Raji (cell line): ENCODE results near the gene VSX1.

ENCODE experiments used
- POLR2A ChIP-seq: IDR thresholded peaks from 2 replicates; pipeline ENCODE4 v1.6.1; 2011; ENCODE audit warnings: low read depth, low read length, control low read depth; ENCODE audit not compliant: insufficient read depth

Gene VSX1

GRCh38 chr20:25054096-25054820 lies 27.7 kb downstream of the VSX1 start:
- no peak for TF ChIP-seq POLR2A

DNA sequence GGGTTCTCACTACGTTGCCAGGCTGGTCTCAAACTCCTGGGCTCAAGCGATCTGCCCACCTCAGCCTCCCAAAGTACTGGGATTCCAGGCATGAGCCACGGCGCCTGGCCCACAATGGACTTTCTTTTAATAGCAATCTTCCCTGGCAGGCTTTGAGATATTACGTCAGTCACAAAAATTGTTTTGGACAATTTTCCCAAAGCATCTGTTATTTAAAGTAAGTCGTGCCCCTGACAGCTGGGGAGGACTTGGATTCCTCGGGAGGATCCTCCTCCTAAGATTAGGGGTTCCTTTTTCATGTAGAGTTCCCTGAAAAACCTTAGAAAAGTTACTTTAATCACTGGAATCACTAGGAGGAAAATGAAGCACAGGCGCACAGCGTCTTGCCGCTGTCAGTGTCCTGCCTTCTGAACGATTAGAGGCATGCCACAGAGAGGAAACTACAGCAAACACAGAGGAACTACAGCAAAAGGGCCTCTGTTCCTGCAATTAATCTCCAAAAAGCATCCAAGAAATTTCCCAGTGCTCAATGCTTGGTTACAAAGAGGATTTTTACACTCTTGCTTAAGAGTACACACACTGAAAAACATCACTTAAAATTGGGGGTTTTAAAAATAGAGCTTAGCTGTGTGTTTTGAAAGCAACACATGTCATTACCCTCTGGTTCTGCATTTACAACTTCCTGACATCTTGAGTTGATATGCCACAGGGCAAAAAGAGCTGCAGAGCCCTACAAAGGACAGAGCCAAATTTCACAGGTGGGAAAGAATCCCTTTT lies 28.5 kb downstream of the VSX1 start:
- TF ChIP-seq POLR2A: no peak

DNA sequence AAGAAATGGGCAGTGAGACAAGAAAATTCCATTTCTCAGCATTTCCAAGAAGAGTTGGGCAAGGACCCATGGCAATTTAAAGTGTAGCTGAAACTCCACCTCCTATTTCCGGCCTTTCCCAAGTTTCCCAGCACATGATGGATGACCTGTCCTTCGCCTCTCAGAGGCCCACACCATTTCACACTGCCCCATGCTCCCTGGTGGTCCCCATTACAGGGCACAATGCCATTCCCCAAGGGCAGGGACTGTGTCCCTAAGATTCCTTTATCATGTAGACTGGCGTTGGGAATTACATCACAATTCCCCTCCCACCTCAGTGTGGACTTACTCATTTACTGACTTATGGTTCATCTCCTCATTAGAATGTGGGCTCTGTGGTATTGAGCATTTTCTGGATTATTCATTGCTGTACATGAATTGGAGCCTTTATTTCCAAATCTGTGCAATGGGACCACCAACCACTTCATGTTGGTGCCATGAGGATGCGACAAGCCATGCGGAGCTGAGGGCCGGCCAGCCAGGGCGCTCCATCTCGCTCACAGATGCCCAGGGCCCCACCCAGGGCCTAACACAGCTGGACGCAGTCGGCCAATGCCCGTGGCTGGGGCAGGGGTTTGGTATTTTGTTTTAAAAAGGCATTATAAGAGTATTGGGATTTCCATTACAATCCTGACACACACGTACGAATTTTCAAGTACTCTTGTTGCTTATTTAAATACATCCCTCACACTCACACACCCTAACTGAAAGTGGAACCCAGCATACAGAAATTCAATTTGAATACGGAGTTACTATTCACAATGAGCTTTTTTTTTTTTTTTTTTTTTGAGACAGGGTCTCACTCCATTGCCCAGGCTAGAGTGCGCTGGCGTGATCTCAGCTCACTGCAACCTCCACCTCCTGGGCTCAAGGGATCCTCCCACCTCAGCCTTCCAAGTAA lies 29.4 kb downstream of the VSX1 start:
- no peak for TF ChIP-seq POLR2A

- TF ChIP-seq POLR2A: no peak
Observed at GRCh38 chr20:25051386-25052155, 30.4 kb downstream of the VSX1 start.

DNA sequence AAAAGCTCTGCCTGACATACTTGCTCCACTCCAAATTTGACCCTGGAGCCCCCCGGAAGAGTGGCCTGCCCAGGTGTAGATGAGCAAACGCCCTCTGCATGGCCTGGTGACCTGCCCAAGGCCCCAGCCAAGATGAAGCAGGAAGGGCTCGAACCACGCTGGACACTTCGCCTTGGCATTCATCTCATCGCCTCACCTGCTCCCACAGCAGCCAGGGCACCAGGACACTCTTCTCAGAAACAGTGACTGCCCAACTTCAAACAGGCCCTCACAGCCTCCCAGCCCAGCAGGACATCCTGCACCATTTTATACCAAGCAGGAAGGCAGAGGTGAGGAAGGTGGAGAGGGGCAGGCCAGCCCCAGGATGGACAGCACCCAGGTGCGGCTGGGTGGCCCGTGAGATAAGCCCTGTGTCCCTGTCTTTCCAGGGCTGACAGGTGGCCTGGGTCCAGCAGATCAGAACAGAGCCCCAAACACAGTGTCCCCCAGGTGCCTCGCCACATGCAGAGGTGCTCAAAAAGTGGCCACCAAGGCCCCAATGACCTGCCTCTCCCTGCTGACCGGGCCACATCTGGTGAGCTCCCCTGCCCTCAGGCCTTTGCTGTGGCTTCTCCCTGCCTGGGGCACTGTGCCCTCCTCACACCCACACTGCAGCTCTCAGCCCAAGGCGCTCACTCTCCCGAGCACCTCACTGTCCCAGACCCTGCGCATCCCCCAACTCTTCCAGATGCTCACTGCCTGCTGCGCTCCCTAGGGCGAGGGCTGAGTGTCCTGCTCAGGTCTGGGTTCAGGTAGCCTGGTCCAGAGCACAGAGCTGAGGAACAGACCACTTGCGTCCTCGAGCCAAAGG lies 31.2 kb downstream of the VSX1 start:
- TF ChIP-seq POLR2A: no peak

- no peak for TF ChIP-seq POLR2A
Observed at GRCh38 chr20:25050082-25050481, 31.9 kb downstream of the VSX1 start.

DNA sequence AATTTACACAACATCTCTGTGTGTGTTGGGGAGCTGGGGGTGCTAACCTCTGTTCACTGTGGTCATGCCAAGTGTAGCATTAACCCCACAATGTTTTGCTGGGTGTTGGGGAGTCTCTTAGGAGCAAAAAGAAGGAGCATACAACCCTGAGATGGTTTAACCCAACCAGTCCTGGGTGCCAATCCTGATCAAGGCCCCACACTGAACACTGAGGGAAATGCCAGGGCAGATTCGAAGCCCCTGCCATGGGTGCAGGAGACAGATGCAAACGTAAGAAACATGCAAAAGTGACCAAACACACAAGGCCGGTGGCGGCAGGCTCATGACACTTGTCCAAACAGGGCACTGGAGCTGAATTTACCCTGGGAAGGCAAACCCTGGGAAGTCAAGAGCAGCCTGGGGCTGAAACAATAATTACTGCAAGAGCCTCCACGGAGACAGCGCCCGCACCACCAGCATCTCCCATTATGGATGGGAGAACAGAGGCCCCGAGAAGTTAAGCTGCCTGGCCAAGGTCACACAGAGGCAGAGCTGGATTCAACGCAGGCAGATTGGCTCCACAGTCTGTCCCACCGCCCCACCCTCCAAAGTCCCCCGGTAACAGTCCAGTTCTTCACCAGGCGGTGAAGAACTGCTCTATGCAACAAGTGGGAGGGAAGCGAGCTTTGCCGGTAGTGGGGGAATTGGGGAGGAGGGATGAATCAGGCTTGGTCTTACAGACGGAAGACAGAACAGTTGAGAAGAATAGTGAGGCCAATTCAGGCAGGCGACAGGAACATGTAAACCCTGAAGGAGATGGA lies 32.5 kb downstream of the VSX1 start:
- no peak for TF ChIP-seq POLR2A

- TF ChIP-seq POLR2A: no peak
Observed at GRCh38 chr20:25048519-25048952, 33.4 kb downstream of the VSX1 start.

GRCh38 chr20:25047766-25048165 lies 34.2 kb downstream of the VSX1 start:
- TF ChIP-seq POLR2A: no peak

DNA sequence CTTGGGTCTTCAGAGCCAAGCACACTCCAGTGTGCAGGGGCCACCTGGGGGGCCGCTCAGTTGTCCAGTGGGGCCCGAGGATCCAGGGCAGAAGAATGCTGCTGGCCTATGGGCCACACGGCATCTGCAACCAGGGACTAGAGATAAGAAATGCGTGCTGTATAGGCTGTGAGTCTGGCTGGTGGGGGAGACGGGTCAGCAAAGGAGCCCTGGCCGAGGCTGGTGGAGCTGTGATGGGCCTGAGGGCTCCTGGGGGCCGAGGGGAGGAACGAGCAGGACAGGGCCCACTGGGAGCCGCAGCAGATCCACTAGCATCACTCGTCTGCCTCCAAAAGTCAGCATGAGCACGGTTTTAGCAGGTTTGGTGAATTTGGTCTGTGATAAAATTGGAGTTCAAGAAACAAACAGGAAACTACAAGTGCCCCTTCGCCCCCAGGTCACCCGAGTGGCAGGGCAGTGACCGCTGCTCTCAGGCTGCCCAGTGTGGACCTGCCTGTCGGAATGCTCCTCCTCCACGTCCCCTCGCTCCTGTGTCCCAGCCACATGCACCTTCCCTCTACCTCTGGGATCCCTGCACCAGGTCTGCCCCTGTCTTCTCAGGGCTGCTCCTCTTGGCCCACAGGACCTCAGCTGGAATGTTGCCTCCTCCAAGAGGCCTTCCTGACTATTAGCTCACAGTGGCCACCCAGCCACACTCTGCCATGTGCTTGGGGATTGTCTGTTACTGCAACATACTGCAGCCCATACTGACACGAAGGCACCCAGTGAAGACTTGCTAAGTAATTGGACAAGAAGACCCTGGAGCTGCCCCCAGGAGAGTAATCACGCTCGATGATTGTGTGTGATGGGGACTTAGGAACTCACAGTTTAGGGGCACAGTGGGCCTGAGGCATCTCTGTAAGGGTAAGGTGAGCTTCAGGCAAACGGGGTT lies 34.9 kb downstream of the VSX1 start:
- no peak for TF ChIP-seq POLR2A

DNA sequence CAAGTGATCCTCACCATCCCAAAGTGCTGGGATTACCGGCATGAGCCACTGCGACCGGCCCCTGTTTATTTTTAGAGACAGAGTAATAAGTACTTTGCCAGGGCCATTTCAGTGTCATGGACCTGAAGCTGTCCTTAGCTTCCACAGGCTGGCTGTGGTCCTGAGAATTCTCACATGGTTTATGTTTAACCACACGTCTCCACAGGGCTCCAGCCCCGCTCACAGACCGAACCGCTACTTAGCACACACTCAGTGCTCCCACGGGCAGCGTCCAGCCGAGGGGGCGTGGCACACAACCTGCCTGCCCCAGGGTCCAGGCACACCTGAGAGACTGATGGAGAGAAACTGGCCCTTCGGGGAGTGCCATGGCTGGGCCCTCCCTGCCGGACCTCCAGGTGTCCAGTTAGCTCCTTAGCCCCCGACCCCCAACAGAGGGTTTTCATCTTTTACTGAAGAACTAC lies 35.7 kb downstream of the VSX1 start:
- no peak for TF ChIP-seq POLR2A

- TF ChIP-seq POLR2A: no peak
Observed at GRCh38 chr20:25045343-25045712, 36.6 kb downstream of the VSX1 start.
